H9 (cell line): ENCODE results near the gene MPHOSPH6. TPM values are rescaled to one million over a fixed set of nuclear protein-coding genes. Genes with fewer than 3 reads are reported as not detected.

Experiments used
- DNase-seq: peaks from one replicate; pipeline ENCODE4 v3.0.0-alpha.2; 2017
- H2AFZ ChIP-seq: one replicate; pipeline ENCODE4 v1.6.1; 2013; ENCODE audit warnings: mild to moderate bottlenecking, low read length, control low read depth, moderate library complexity
- H2AK5ac ChIP-seq: 2 replicates; pipeline ENCODE4 v1.6.1; 2013; ENCODE audit warnings: low read length, control low read depth, mixed read lengths; ENCODE audit not compliant: insufficient read length
- H2BK120ac ChIP-seq: one replicate; pipeline ENCODE4 v1.6.1; 2013; ENCODE audit warnings: low read depth, mild to moderate bottlenecking, low read length, control low read depth, inconsistent platforms; ENCODE audit not compliant: poor library complexity, severe bottlenecking
- H2BK12ac ChIP-seq: 2 replicates; pipeline ENCODE4 v1.6.1; 2013; ENCODE audit warnings: low read length, control low read depth, mixed read lengths, low read depth; ENCODE audit not compliant: insufficient read length
- H2BK15ac ChIP-seq: 2 replicates; pipeline ENCODE4 v1.6.1; 2013; ENCODE audit warnings: low read depth, low read length, control low read depth
- H2BK20ac ChIP-seq: one replicate; pipeline ENCODE4 v1.6.1; 2013; ENCODE audit warnings: low read depth, mild to moderate bottlenecking, low read length, control low read depth, inconsistent platforms; ENCODE audit not compliant: poor library complexity, severe bottlenecking
- H2BK5ac ChIP-seq: 2 replicates; pipeline ENCODE4 v1.6.1; 2013; ENCODE audit warnings: low read length, control low read depth, mixed read lengths; ENCODE audit not compliant: insufficient read length
- H3K14ac ChIP-seq: 2 replicates; pipeline ENCODE4 v1.6.1; 2013; ENCODE audit warnings: low read length, control low read depth; ENCODE audit not compliant: insufficient read depth
- H3K18ac ChIP-seq: 2 replicates; pipeline ENCODE4 v1.6.1; 2013; ENCODE audit warnings: low read depth, mild to moderate bottlenecking, mixed read lengths, low read length, control low read depth; ENCODE audit not compliant: insufficient read length
- H3K23ac ChIP-seq: 2 replicates; pipeline ENCODE4 v1.6.1; 2013; ENCODE audit warnings: low read length, control low read depth, mixed read lengths, low read depth; ENCODE audit not compliant: insufficient read length
- H3K23me2 ChIP-seq: 2 replicates; pipeline ENCODE4 v1.6.1; 2013; ENCODE audit warnings: low read depth, mild to moderate bottlenecking, mixed read lengths, low read length, control low read depth; ENCODE audit not compliant: insufficient read length, poor library complexity, severe bottlenecking
- H3K27ac ChIP-seq: 2 replicates; pipeline ENCODE4 v1.5.1; 2013; ENCODE audit warnings: low read length, control low read depth, mixed read lengths, low read depth; ENCODE audit not compliant: insufficient read length
- H3K27me3 ChIP-seq: 2 replicates; pipeline ENCODE4 v1.6.1; 2013; ENCODE audit warnings: low read length, control low read depth, inconsistent platforms; ENCODE audit not compliant: insufficient read depth
- H3K4ac ChIP-seq: 2 replicates; pipeline ENCODE4 v1.6.1; 2013; ENCODE audit warnings: low read depth, mild to moderate bottlenecking, control low read depth, inconsistent platforms, low read length, moderate library complexity
- H3K4me1 ChIP-seq: 2 replicates; pipeline ENCODE4 v1.6.1; 2013; ENCODE audit warnings: low read length, control low read depth, inconsistent platforms; ENCODE audit not compliant: insufficient read depth
- H3K4me2 ChIP-seq: 2 replicates; pipeline ENCODE4 v1.6.1; 2013; ENCODE audit warnings: low read length, control low read depth, mixed read lengths; ENCODE audit not compliant: insufficient read length, insufficient read depth
- H3K56ac ChIP-seq: 2 replicates; pipeline ENCODE4 v1.6.1; 2013; ENCODE audit warnings: low read depth, mild to moderate bottlenecking, mixed read lengths, low read length, control low read depth; ENCODE audit not compliant: insufficient read length
- H3K79me1 ChIP-seq: 2 replicates; pipeline ENCODE4 v1.6.1; 2013; ENCODE audit warnings: low read depth, mild to moderate bottlenecking, moderate library complexity, low read length, control low read depth, inconsistent platforms; ENCODE audit not compliant: insufficient read depth, poor library complexity, severe bottlenecking
- H3K79me2 ChIP-seq: 2 replicates; pipeline ENCODE4 v1.6.1; 2013; ENCODE audit warnings: low read length, control low read depth, inconsistent platforms; ENCODE audit not compliant: insufficient read depth
- H3K9ac ChIP-seq: 2 replicates; pipeline ENCODE4 v1.6.1; 2013; ENCODE audit warnings: low read length, control low read depth, mixed read lengths; ENCODE audit not compliant: insufficient read length; ENCODE audit errors: extremely low read depth
- H3K9me3 ChIP-seq: one replicate; pipeline ENCODE4 v1.6.1; 2013; ENCODE audit warnings: low read depth, low read length, inconsistent platforms; ENCODE audit not compliant: control insufficient read depth
- H3T11ph ChIP-seq: one replicate; pipeline ENCODE4 v1.6.1; 2013; ENCODE audit warnings: mild to moderate bottlenecking, low read length, control low read depth, inconsistent platforms
- H4K20me1 ChIP-seq: one replicate; pipeline ENCODE4 v1.6.1; 2013; ENCODE audit not compliant: control insufficient read depth, insufficient read length, insufficient read depth
- H4K5ac ChIP-seq: 2 replicates; pipeline ENCODE4 v1.6.1; 2013; ENCODE audit warnings: low read depth, mild to moderate bottlenecking, mixed read lengths, low read length, control low read depth; ENCODE audit not compliant: insufficient read length
- H4K8ac ChIP-seq: replicated peaks from 2 replicates; pipeline ENCODE4 v1.6.1; 2013; ENCODE audit warnings: low read length, control low read depth, mixed read lengths, low read depth; ENCODE audit not compliant: insufficient read length
- H4K91ac ChIP-seq: 2 replicates; pipeline ENCODE4 v1.6.1; 2013; ENCODE audit warnings: low read depth, mild to moderate bottlenecking, moderate library complexity, mixed read lengths, low read length, control low read depth; ENCODE audit not compliant: insufficient read length
- H3K27ac Mint-ChIP-seq, 3 experiments: 2 replicates in 2 of 3; 3 replicates in 1 of 3; pipeline ENCODE4 v1.8.0; 2020 to 2021; ENCODE audit warnings: mixed read lengths in 3 of 3, mild to moderate bottlenecking in 1 of 3, moderate library complexity in 1 of 3
- H3K27me3 Mint-ChIP-seq: 2 replicates; pipeline ENCODE4 v1.8.0; 2021; ENCODE audit warnings: low read depth, mild to moderate bottlenecking, moderate library complexity, mixed read lengths
- H3K36me3 Mint-ChIP-seq, 3 experiments: 2 replicates in 2 of 3; 3 replicates in 1 of 3; pipeline ENCODE4 v1.8.0; 2020 to 2021; ENCODE audit warnings: low read depth in 3 of 3, mixed read lengths in 3 of 3; ENCODE audit not compliant: insufficient read depth in 1 of 3
- H3K4me1 Mint-ChIP-seq, 2 experiments: 2 replicates each; pipeline ENCODE4 v1.8.0; 2020; ENCODE audit warnings: mixed read lengths in 2 of 2
- H3K4me3 Mint-ChIP-seq, 2 experiments: 2 replicates in 1 of 2; 3 replicates in 1 of 2; pipeline ENCODE4 v1.8.0; 2020 to 2021; ENCODE audit warnings: mild to moderate bottlenecking in 2 of 2, mixed read lengths in 2 of 2, moderate library complexity in 1 of 2
- H3K9me3 Mint-ChIP-seq, 2 experiments: 2 replicates in 1 of 2; 3 replicates in 1 of 2; pipeline ENCODE4 v1.8.0; 2020; ENCODE audit warnings: mild to moderate bottlenecking in 2 of 2, mixed read lengths in 2 of 2, moderate library complexity in 1 of 2
- CTCF ChIP-seq: fragments of 200-600 bp; sonication (generic); conservative IDR thresholded peaks from 3 replicates; pipeline ENCODE4 v1.8.0; 2021; ENCODE audit warnings: antibody characterized with exemption, mild to moderate bottlenecking
- WGBS: extraction: QIAGEN DNeasy Blood & Tissue Kit; methylation state at CpG from one replicate; pipeline ENCODE4 v1.1.7; 2013; ENCODE audit warnings: missing lambda C conversion rate, low lambda C conversion rate, mixed read lengths; ENCODE audit not compliant: insufficient read length; ENCODE audit errors: extremely low coverage; 5-methylcytosine and 5-hydroxymethylcytosine counted together
- total RNA-seq: library from RNA; stranded (reverse); gene quantifications from 2 replicates; pipeline ENCODE4 v1.2.1, GENCODE V29; 2021

MPHOSPH6 gene
- total RNA-seq, 1 experiment from 2014 or later, result 38.3 TPM

- H2BK15ac ChIP-seq, result no peak overlapping the region
- H2BK12ac ChIP-seq, result no peak overlapping the region
- H3K14ac ChIP-seq, result no peak overlapping the region
- Mint-ChIP-seq H3K9me3 (no peaks in the 10 kb centered on the region; a peak in 1 of 5 replicates), H3K27me3 (no peaks in the 10 kb centered on the region; the same call in 1 of the 2 replicates), H3K36me3 (no peaks in the 10 kb centered on the region), H3K4me3 (no peak overlapping the region), H3K27ac (no peak overlapping the region), H3K4me1 (0 out of 4 replicates have a peak, but pooled peaks cover 0 to 2% of the 10 kb centered on the region in 2 experiments)
- H3K4ac ChIP-seq, result no peak overlapping the region
- no peak overlapping the region for H2BK20ac ChIP-seq
- H3K18ac ChIP-seq, result no peak overlapping the region
- no peaks in the 10 kb centered on the region for H3K79me2 ChIP-seq
- no peaks in the 10 kb centered on the region for H3K4me1 ChIP-seq
- no peaks in the 10 kb centered on the region for H3K27me3 ChIP-seq
- TF ChIP-seq CTCF, result no peak
- no peaks in the 10 kb centered on the region for H3K79me1 ChIP-seq
- no peak overlapping the region for H3K9ac ChIP-seq
- no peaks in the 10 kb centered on the region for H3K9me3 ChIP-seq
- H2AFZ ChIP-seq, result no peak overlapping the region
- H4K5ac ChIP-seq, result no peak overlapping the region
- H4K91ac ChIP-seq, result no peak overlapping the region
- H3K23me2 ChIP-seq, result no peaks in the 10 kb centered on the region
- H3K4me2 ChIP-seq, result no peak overlapping the region
- no peak overlapping the region for H2BK120ac ChIP-seq
- DNase-seq, result no peak
- no peak overlapping the region for H3T11ph ChIP-seq
- H2AK5ac ChIP-seq, result no peak overlapping the region
- H3K23ac ChIP-seq, result no peak overlapping the region
- no peak overlapping the region for H3K56ac ChIP-seq
- no peak overlapping the region for H3K27ac ChIP-seq
- H2BK5ac ChIP-seq, result no peak overlapping the region
- H4K20me1 ChIP-seq, result no peaks in the 10 kb centered on the region
- H4K8ac ChIP-seq, result no peak overlapping the region
- WGBS, result no CpG with 5 or more reads among the region's 2 CpGs
These were observed 26.0 kb upstream of the MPHOSPH6 start for GRCh38 chr16:82195917-82196494.
